PC-9 (cell line): ENCODE data around the gene DNAJC16.

ENCODE experiments used
- CTCF ChIP-seq: fragments of 200-600 bp; sonication (generic); conservative IDR thresholded peaks from 2 replicates; pipeline ENCODE4 v1.6.1; 2017; ENCODE audit warnings: mixed run types, antibody characterized with exemption, mild to moderate bottlenecking, moderate library complexity
- EZH2 ChIP-seq: fragments of 200-600 bp; sonication (generic); IDR thresholded peaks from 2 replicates; pipeline ENCODE4 v1.8.0; 2017; ENCODE audit warnings: antibody characterized with exemption, low read depth

GRCh38 chr1:15621975-15622374, 95.3 kb downstream of the DNAJC16 start:
- TF ChIP-seq CTCF (no peak), EZH2 (no peak)
